Skin of body (tissue), 2 donors: ENCODE data around the gene ZSCAN26. TPM values are rescaled to one million over a fixed set of nuclear protein-coding genes. Genes with fewer than 3 reads are reported as not detected.
"Not testable (repeated sequence)": the region's sequence is repeated elsewhere in the genome, so short reads cannot be mapped to it uniquely, and the experiment has no call there.

Experiments used
- DNase-seq: peaks from one replicate; lab custom pipeline; 2025; lab: John Stamatoyannopoulos, UW
- total RNA-seq: library from RNA; depleted of rRNA; stranded (reverse); fragments of >200 nt; gene quantifications from one replicate; pipeline ENCODE4 v1.2.3, GENCODE V29; 2014

Gene ZSCAN26
- total RNA-seq, 1 donor from 2014 or later: 15.3 TPM

DNA sequence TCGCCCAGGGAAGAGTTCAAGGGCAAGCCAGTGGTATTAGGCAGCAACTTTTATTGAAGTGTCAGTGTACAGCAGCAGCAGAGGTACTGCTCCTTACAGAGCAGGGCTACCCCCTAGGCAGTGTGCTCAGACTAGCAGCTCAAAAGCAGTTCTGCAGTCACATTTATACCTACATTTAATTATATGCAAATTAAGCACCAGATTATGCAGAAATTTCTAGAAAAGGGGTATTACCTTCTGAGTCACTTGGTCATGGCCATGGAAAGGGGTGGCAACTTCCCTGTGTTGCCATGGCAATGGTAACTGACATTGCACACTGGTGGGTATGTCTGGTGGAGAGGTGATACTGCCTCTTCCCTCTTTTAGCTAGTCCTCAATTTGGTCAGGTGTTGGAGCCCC lies 12.8 kb upstream of the ZSCAN26 start:
- no peak for DNase-seq

DNA sequence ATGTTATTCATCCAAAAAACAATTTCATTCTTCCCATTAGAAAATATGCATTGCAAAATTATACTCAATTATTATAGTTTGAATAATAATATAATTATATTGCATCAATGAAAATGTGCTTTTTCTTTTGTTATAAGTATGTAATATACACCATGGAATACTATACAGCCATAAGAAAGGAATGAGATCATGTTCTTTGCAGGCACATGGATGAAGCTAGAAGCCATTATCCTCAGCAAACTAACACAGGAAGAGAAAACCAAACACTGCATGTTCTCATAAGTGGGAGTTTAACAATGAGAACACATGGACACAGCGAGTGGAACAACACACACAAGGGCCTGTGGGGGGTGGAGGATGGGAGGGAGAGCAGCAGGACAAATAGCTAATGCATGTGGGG lies 9.9 kb upstream of the ZSCAN26 start:
- DNase-seq: no peak

DNA sequence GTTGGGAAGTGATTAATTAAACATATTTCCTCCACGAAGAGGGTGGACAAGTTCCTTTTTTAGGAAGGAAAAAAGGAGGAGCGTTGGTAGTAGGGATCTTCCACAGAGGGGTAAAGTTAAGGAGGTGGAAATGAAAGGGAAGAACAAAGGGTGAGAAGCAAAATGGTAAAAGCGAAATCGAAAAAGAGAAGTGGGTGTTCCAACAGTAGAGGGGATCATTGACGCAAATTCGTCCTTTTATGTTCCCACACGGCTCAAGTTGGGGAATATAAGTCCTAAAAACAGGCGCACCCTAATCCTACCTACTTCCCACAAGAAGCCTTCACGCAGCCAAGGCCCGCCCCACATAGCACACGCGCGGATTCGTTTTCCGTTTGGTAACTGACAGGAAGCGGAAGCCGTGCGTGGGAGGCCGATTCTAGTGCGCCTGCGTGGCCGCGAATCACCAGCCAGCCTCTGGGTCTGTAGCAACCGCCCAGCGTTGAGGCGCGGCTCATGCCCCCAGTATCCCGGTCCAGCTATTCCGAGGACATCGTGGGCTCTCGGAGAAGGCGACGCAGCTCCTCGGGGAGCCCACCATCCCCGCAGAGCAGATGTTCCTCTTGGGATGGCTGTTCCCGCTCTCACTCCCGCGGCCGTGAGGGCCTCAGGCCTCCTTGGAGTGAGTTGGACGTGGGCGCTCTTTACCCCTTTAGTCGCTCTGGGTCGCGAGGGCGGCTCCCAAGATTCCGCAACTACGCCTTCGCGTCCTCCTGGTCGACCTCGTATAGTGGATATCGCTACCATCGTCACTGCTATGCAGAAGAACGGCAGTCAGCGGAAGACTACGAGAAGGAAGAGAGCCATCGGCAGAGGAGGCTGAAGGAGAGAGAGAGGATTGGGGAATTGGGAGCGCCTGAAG lies 7.8 kb upstream of the ZSCAN26 start, which contains the start of gene NKAPL:
TSS of gene NKAPL (plus strand) at position 421 of the 901 bp plus-strand sequence. CDS start at position 496, 75 bp downstream.
- peak; percentile 41 for DNase-seq

DNA sequence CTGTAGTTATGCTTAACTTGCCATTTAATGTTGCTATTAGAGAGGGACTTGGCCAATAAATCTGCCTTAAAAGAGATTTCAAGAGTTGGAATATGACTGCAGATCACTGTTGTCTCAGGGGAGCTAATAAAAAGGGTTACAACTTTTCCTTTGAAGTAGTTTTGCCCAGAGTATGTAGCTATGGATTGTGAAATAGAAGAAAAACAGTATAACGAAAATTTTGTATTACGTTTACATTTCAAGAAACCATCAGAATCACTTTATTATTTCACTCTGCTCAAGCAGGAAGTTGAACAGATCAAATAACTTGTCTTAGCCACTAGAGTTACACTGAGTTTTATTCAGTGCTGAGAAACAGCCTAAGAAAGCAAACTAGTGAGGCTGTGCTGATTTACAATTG lies 3.0 kb upstream of the ZSCAN26 start:
- DNase-seq: no peak

DNA sequence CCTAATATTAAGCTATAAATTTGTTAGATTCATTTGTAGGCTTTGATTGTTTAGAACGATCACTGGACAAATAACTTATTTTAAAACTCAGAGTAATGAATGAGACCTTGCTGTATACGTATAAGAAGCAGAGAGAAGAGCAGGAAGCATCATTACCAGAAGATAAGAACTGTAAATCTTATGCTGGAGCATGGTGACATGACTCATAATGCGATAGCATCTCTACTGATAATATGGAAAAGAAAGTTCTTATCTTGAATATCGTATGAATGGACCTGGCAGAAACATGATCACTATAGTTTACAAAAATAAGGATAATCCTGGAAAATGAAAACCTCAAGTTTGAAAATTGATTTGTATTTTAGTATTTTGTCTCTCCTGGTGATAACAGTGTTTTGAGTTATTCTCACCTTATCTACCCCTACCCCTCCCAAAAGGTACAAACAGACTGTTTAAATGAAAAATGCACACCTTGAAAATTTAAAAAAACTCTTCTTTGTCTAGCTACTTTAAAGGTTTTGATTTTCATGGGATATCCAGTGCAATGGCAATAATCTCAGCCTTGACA lies 2.0 kb upstream of the ZSCAN26 start:
- DNase-seq: no peak

GRCh38 chr6:28266563-28266961 lies 381 bp upstream of the ZSCAN26 start:
- no peak for DNase-seq

GRCh38 chr6:28267695-28268059 lies 734 bp downstream of the ZSCAN26 start:
- no peak for DNase-seq

GRCh38 chr6:28269492-28269891 lies 2.5 kb downstream of the ZSCAN26 start:
- no peak for DNase-seq

GRCh38 chr6:28274888-28275287 lies 7.9 kb downstream of the ZSCAN26 start:
- no peak for DNase-seq

GRCh38 chr6:28277746-28278145 lies 10.8 kb downstream of the ZSCAN26 start:
- no peak for DNase-seq

DNA sequence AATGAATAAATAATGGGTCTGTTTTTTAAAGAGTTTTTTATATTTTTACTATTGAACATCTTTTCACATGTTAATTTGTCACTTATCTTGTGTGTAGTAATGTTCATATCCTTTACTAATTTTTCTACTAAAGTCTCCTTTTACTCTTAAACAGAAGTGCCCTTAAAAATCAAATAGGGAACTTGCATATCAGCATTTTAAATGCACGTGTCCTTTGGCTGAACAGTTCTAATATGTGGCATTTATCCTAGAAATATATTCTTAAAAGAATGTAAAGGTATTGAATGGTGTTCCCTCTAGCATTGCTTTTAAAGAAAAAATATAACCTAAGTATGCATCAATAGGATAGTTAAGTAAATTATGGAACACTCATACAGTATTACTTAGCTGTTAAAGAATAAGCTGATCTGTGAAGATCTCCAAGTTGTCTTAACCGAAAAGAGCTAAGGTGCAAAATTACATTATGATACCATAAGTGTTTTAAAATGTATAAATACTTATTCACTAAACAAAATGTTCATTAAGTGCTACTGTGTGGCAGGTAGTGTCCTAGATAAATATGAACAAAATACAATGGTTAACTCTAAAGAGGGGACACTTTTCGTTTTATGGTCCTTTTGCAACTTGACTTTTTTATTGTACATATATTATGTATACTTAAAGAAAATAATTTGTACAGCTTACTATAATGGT lies 13.8 kb downstream of the ZSCAN26 start:
- DNase-seq: no peak

- DNase-seq: no peak
Observed at GRCh38 chr6:28281288-28282064, 14.5 kb downstream of the ZSCAN26 start, which contains the start of gene PGBD1. TSS of gene PGBD1 (plus strand) at chr6:28281572. CDS start at chr6:28283814, 2,242 bp downstream.

GRCh38 chr6:28282926-28283325 lies 16.0 kb downstream of the ZSCAN26 start:
- no peak for DNase-seq

DNA sequence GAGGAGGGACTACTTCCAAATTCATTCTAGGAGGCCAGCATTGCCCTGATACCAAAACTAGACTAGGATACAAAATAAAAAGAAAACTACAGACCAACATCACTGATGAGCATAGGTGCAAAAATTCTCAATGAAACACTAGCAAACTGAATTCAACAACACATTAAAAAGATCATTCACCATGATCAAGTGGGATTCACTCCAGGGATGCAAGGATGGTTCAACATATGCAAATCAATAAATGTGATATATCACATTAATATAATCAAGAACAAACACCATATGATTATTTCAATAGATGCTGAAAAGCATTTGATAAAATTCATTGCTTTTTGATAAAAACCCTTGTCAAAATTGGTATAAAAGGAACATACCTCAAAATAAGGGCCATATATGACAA lies 24.6 kb downstream of the ZSCAN26 start:
- no peak for DNase-seq

- DNase-seq: no peak
Observed at GRCh38 chr6:28295326-28295725, 28.4 kb downstream of the ZSCAN26 start.

DNA sequence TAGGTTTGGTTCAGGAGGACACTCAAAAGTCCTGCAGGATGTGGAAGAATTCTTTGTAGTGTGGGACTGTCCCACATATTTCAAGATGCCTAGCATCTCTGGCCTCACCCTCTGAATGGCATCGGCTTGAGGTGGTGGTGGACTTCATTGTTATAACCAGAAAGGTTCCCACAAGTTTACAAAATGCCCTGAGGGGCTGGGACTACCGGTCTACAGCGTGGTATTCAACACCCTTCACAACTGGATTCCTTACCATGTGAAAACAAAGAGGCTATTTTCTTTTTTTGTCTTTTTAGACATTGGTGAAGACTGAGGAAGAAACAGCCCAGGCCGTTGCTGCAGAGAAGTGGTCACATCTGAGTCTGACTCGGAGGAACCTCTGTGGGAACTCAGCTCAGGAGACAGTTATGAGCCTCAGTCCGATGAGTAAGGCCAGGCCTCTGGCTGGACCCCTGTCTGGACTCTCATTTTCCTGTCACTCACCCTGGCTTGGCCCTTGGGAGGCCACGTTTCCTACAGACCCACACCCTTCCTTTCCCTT lies 29.6 kb downstream of the ZSCAN26 start:
- DNase-seq: no peak

DNA sequence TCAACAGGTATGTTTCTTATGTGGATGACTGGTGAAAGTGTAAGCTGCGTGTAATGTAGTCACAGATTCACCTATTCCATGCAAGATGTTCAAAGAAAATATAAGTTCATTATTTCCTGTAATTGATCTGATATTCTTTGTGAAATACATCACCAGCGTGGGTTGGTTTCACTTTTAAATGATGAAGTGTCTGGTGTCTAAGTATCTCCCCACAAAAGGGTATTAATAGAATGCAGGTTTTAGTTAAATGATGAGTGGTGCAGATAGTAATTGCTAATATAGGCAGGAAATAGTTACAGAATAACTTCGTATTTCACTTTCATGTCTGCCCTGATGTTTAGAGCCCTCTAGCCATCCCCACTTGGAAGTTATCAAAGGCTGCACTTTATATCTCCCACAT lies 36.6 kb downstream of the ZSCAN26 start:
- no peak for DNase-seq

DNA sequence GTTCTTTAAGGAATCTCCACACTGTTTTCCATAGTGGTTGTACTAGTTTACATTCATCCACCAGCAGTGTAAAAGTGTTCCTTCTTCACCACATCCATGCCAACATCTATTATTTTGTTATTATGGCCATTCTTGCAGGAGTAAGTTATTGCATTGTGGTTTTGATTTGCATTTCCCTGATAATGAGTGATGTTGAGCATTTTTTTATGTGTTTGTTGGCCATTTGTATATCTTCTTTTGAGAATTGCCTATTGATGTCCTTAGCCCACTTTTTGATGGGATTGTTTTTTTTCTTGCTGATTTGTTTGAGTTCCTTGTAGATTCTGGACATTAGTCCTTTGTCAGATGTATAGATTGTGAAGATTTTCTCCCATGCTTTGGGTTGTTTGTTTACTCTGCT lies 39.4 kb downstream of the ZSCAN26 start:
- not testable (repeated sequence) for DNase-seq

- DNase-seq: no peak
Observed at GRCh38 chr6:28311139-28311823, 44.3 kb downstream of the ZSCAN26 start.

GRCh38 chr6:28312939-28313338 lies 46.0 kb downstream of the ZSCAN26 start:
- DNase-seq: no peak

GRCh38 chr6:28315628-28316027 lies 48.7 kb downstream of the ZSCAN26 start:
- DNase-seq: no peak
